Common myeloid progenitor, CD34-positive (primary cell): Measurements from ENCODE around the gene PWWP2A. TPM values are rescaled to one million over a fixed set of nuclear protein-coding genes. Genes with fewer than 3 reads are reported as not detected.

Experiments
- CTCF ChIA-PET: fragments of 350-600 bp; sonication (Branson Sonifier 250); formaldehyde crosslinking; loops from one replicate; lab custom pipeline; 2021; ENCODE audit warnings: antibody characterized with exemption; lab: Charles Lee
- POLR2A ChIA-PET: fragments of 350-600 bp; sonication (Branson Sonifier 250); formaldehyde crosslinking; loops from one replicate; lab custom pipeline; 2021; ENCODE audit warnings: antibody characterized with exemption; lab: Charles Lee
- DNase-seq, 3 donors: peaks; one replicate each; pipeline versions ENCODE4 v3.0.0 to v3.0.0-alpha.2; 2013
- H3K27ac ChIP-seq, 2 experiments: 1 replicate in 1 of 2; 2 replicates in 1 of 2; pipeline ENCODE4 v1.7.0; 2013; ENCODE audit warnings: inconsistent platforms in 2 of 2, low read length in 2 of 2, mild to moderate bottlenecking in 2 of 2, low read depth in 1 of 2, moderate library complexity in 1 of 2; ENCODE audit not compliant: severe bottlenecking in 2 of 2, insufficient read depth in 1 of 2, poor library complexity in 1 of 2
- H3K27me3 ChIP-seq, 5 experiments: replicated peaks in 2 of 5; 1 replicate in 3 of 5; 2 replicates in 2 of 5; pipeline versions ENCODE4 v1.6.1 to v1.7.0; 2013; ENCODE audit warnings: low read length in 4 of 5, mild to moderate bottlenecking in 2 of 5, moderate library complexity in 2 of 5, inconsistent platforms in 1 of 5; ENCODE audit not compliant: insufficient read depth in 5 of 5, control insufficient read depth in 4 of 5
- H3K36me3 ChIP-seq, 4 experiments: 1 replicate in 2 of 4; 2 replicates in 2 of 4; pipeline versions ENCODE4 v1.6.1 to v1.7.0; 2013; ENCODE audit warnings: low read length in 3 of 4, control low read depth in 1 of 4, mild to moderate bottlenecking in 1 of 4; ENCODE audit not compliant: control insufficient read depth in 4 of 4, insufficient read depth in 4 of 4
- H3K4me1 ChIP-seq, 4 experiments: 1 replicate in 3 of 4; 2 replicates in 1 of 4; pipeline versions ENCODE4 v1.6.1 to v1.7.1; 2013; ENCODE audit warnings: low read length in 3 of 4, mild to moderate bottlenecking in 3 of 4, control low read depth in 1 of 4, inconsistent platforms in 1 of 4, moderate library complexity in 1 of 4; ENCODE audit not compliant: control insufficient read depth in 4 of 4, insufficient read depth in 4 of 4; ENCODE audit errors: control extremely low read depth in 1 of 4
- H3K4me3 ChIP-seq, 7 experiments: 1 replicate in 4 of 7; 2 replicates in 3 of 7; pipeline versions ENCODE4 v1.5.1 to v1.7.0; 2013; ENCODE audit warnings: mild to moderate bottlenecking in 7 of 7, low read length in 6 of 7, moderate library complexity in 6 of 7, inconsistent platforms in 2 of 7, low read depth in 2 of 7, control low read depth in 1 of 7; ENCODE audit not compliant: insufficient read depth in 4 of 7, control insufficient read depth in 1 of 7; ENCODE audit errors: extremely low read depth in 1 of 7
- H3K9me3 ChIP-seq, 5 experiments: 1 replicate in 4 of 5; 2 replicates in 1 of 5; pipeline versions ENCODE4 v1.6.1 to v1.7.1; 2013; ENCODE audit warnings: low read length in 4 of 5, mild to moderate bottlenecking in 2 of 5, inconsistent platforms in 1 of 5, low read depth in 1 of 5, moderate library complexity in 1 of 5; ENCODE audit not compliant: control insufficient read depth in 4 of 5, insufficient read depth in 2 of 5; ENCODE audit errors: control extremely low read depth in 1 of 5
- WGBS: methylation state at CpG from one replicate; pipeline ENCODE4 v1.1.5; 2013; ENCODE audit not compliant: insufficient coverage; 5-methylcytosine and 5-hydroxymethylcytosine counted together
- polyA plus RNA-seq: library from polyadenylated mRNA; unstranded; fragments of 120-200 nt; gene quantifications from one replicate; pipeline ENCODE4 v1.2.1, GENCODE V29; 2013

Gene PWWP2A
- polyA plus RNA-seq: 18.3 TPM

- no peaks in the 10 kb centered on the region for H3K9me3 ChIP-seq
- DNase-seq: peak; percentile 100
- H3K27me3 ChIP-seq: no peaks in the 10 kb centered on the region
- H3K27ac ChIP-seq: peak within 1 kb of the TSS in 1 of 2 experiments; percentile 81
- peaks cover 2 to 10% (median 8%) of the 10 kb centered on the region in 4 experiments for H3K36me3 ChIP-seq
- H3K4me3 ChIP-seq: peak within 1 kb of the TSS; percentile 79 to 99 (median 92)
- H3K4me1 ChIP-seq: peaks cover 7 to 12% (median 9%) of the 10 kb centered on the region in 4 experiments
- ChIA-PET POLR2A (interaction anchor here (0.6 kb wide), 1 partner anchor 97 kb away, joined by 4 read pairs; no protein-coding TSS in a partner anchor), CTCF (interaction anchor here (1.0 to 1.2 kb wide), 2 partner anchors 11 to 39 kb away, joined by 3 to 4 read pairs; no protein-coding TSS in a partner anchor)
- WGBS: 0% methylated on average over 49 of the region's 55 CpGs
Observed at GRCh38 chr5:160119142-160119904, at the start of gene PWWP2A. Gene PWWP2A (minus strand): TSS chr5:160119450. CDS start chr5:160119388, 62 bp downstream.

- CTCF ChIA-PET: no interaction called here
- POLR2A ChIA-PET: no interaction called here
- H3K9me3 ChIP-seq: no peaks in the 10 kb centered on the region
- WGBS: 100% methylated on average over 2 of the region's 3 CpGs
- no peaks in the 10 kb centered on the region for H3K36me3 ChIP-seq
- H3K27me3 ChIP-seq: no peaks in the 10 kb centered on the region
- peaks cover 0 to 25% (median 18%) of the 10 kb centered on the region in 4 experiments for H3K4me1 ChIP-seq
- no peak overlapping the region for H3K4me3 ChIP-seq
- no peak overlapping the region for H3K27ac ChIP-seq
- DNase-seq: no peak
Observed at GRCh38 chr5:160167624-160168165, 48.4 kb upstream of the PWWP2A start.

GRCh38 chr5:160166973-160167623, 47.8 kb upstream of the PWWP2A start:
- H3K27ac ChIP-seq: no peak overlapping the region
- CTCF ChIA-PET: interaction anchor here (1.2 kb wide), 1 partner anchor 178 kb away, joined by 4 read pairs; no protein-coding TSS in a partner anchor
- H3K27me3 ChIP-seq: no peaks in the 10 kb centered on the region
- H3K4me1 ChIP-seq: peaks cover 0 to 25% (median 18%) of the 10 kb centered on the region in 4 experiments
- no peak for DNase-seq
- no peaks in the 10 kb centered on the region for H3K36me3 ChIP-seq
- no peak overlapping the region for H3K4me3 ChIP-seq
- POLR2A ChIA-PET: no interaction called here
- H3K9me3 ChIP-seq: no peaks in the 10 kb centered on the region
- WGBS: 69% methylated on average over 8 of the region's 10 CpGs

- CTCF ChIA-PET: interaction anchor here (1.2 to 1.5 kb wide), 5 partner anchors 14 to 179 kb away, joined by 3 to 4 read pairs (median 3); no protein-coding TSS in a partner anchor
- Histone ChIP-seq H3K4me1 (peaks cover 0 to 25% (median 18%) of the 10 kb centered on the region in 4 experiments), H3K27ac (no peak overlapping the region), H3K27me3 (no peaks in the 10 kb centered on the region), H3K9me3 (no peaks in the 10 kb centered on the region), H3K4me3 (peak overlapping the region in 1 of 7 experiments; percentile 4), H3K36me3 (no peaks in the 10 kb centered on the region)
- DNase-seq: no peak
- WGBS: 88% methylated on average over 4 of the region's 5 CpGs
- POLR2A ChIA-PET: no interaction called here
Observed at GRCh38 chr5:160166069-160166972, 47.1 kb upstream of the PWWP2A start.

- Histone ChIP-seq H3K36me3 (no peaks in the 10 kb centered on the region), H3K9me3 (no peaks in the 10 kb centered on the region), H3K27ac (peak overlapping the region in 1 of 2 experiments; percentile 38), H3K27me3 (no peaks in the 10 kb centered on the region), H3K4me3 (peak overlapping the region in 2 of 7 experiments; percentile 14 to 17), H3K4me1 (peaks cover 0 to 25% (median 18%) of the 10 kb centered on the region in 4 experiments)
- peak; percentile 79 to 96 (median 94) for DNase-seq
- WGBS: 21% methylated on average over 10 of the region's 15 CpGs
- CTCF ChIA-PET: interaction anchor here (1.1 to 1.5 kb wide), 6 partner anchors 11 to 180 kb away, joined by 3 to 4 read pairs (median 3); no protein-coding TSS in a partner anchor
- POLR2A ChIA-PET: no interaction called here
Observed at GRCh38 chr5:160165137-160166068, 46.2 kb upstream of the PWWP2A start.
